Adrenal gland (tissue), 12 donors: ENCODE data around the gene SLC26A4. TPM values are rescaled to one million over a fixed set of nuclear protein-coding genes. Genes with fewer than 3 reads are reported as not detected.
"Not testable (repeated sequence)": the region's sequence is repeated elsewhere in the genome, so short reads cannot be mapped to it uniquely, and the experiment has no call there.

ENCODE experiments used
- DNase-seq, 7 donors: peaks; one replicate each; pipeline ENCODE4 v3.0.0-alpha.2; 2019 to 2020
- H3K27ac ChIP-seq, 5 donors: fragments of 200-600 bp; sonication (generic) in 4 of 5; 1 replicate in 3 of 5; 2 replicates in 2 of 5; pipeline versions ENCODE4 v1.5.1 to v1.8.0; 2016 to 2020; ENCODE audit warnings: mild to moderate bottlenecking in 1 of 5
- H3K27me3 ChIP-seq: fragments of 200-600 bp; 2 replicates; pipeline ENCODE4 v1.8.0; 2021
- H3K36me3 ChIP-seq, 2 donors: fragments of 200-600 bp; replicated peaks in 1 of 2; 1 replicate in 1 of 2; 2 replicates in 1 of 2; pipeline versions ENCODE4 v1.5.1 to v1.8.0; 2018 to 2022
- H3K4me1 ChIP-seq, 2 donors: fragments of 200-600 bp; replicated peaks in 1 of 2; 1 replicate in 1 of 2; 2 replicates in 1 of 2; pipeline versions ENCODE4 v1.5.1 to v1.8.0; 2018 to 2021
- H3K4me3 ChIP-seq, 4 donors: fragments of 200-600 bp; sonication (generic) in 3 of 4; one replicate each; pipeline ENCODE4 v1.5.1; 2016 to 2018
- H3K9me3 ChIP-seq, 3 donors: fragments of 200-600 bp; sonication (generic) in 1 of 3; replicated peaks in 1 of 3; 1 replicate in 2 of 3; 2 replicates in 1 of 3; pipeline versions ENCODE4 v1.5.1 to v1.8.0; 2016 to 2021
- POLR2A ChIP-seq, 2 donors: fragments of 450-650 bp; IDR thresholded peaks; one replicate each; pipeline ENCODE4 v1.6.1; 2017; ENCODE audit warnings: antibody characterized with exemption in 2 of 2, mild to moderate bottlenecking in 2 of 2, moderate library complexity in 1 of 2
- WGBS, 4 donors: extraction: QIAGEN DNeasy Blood & Tissue Kit in 2 of 4; methylation state at CpG; one replicate each; pipeline versions ENCODE4 v1.1.5 to v1.1.7; 2013 to 2017; 5-methylcytosine and 5-hydroxymethylcytosine counted together
- intact Hi-C, 2 donors: fragments of 100-400 bp; cut with DNase I; formaldehyde crosslinking; loops; one replicate each; pipeline versions ENCODE4 v1.14.1 to v1.15.0; 2022 to 2023
- polyA plus RNA-seq, 3 donors: library from polyadenylated mRNA; stranded (reverse); fragments of 200-250 nt in 2 of 3; fragments of 350-450 nt in 1 of 3; fragmentation: Illumina TruSeq in 1 of 3; extraction: RNeasy Lipid Tissue Mini Kit (QIAGEN cat#74804) in 1 of 3; gene quantifications; one replicate each; pipeline ENCODE4 v1.2.3, GENCODE V29; 2013 to 2014
- total RNA-seq, 9 donors: library from RNA; depleted of rRNA in 4 of 9; stranded (reverse); fragments of >200 nt in 4 of 9; fragments of 120-200 nt in 1 of 9; fragmentation: NEBNext Ultra II Directional in 1 of 9; extraction: Animal tissue kit (Norgen Biotek cat#: 25700) in 1 of 9; gene quantifications; one replicate each; pipeline versions ENCODE4 v1.1.0 to v1.2.4, GENCODE V29; 2013 to 2023
- TF ChIP-seq, protein P1 (sequence below), 6 experiments: fragments of 450-650 bp in 4 of 6; fragments of 200-600 bp in 2 of 6; sonication (generic) in 1 of 6; IDR thresholded peaks; 1 replicate in 5 of 6; 2 replicates in 1 of 6; pipeline versions ENCODE4 v1.5.1 to v1.8.0; 2016 to 2021; ENCODE audit warnings: antibody characterized with exemption in 6 of 6, mild to moderate bottlenecking in 2 of 6, moderate library complexity in 1 of 6
- donor health status: healthy with polysubstance abuse.
- donor health status: Bipolar disorder and iron deficiency.
- donor health status: DM: yes; HTN: yes; CAD: no.
- donor health status: DM: no; HTN: no; CAD: no.
- donor health status: DM: no; HTN: no; CAD: no.
- donor health status: DM: yes; HTN: yes; CAD: no.

SLC26A4 gene
- total and polyA plus RNA-seq, 12 donors: 0.06 to 0.78 (median 0.17) TPM; not detected in 1

GRCh38 chr7:107638594-107638993 is 22.0 kb upstream of the SLC26A4 start:
- no peaks in the 10 kb centered on the region for H3K27me3 ChIP-seq
- H3K27ac ChIP-seq: no peak overlapping the region
- H3K9me3 ChIP-seq: no peaks in the 10 kb centered on the region
- no peak overlapping the region for H3K4me3 ChIP-seq
- intact Hi-C loops: no loop called here
- DNase-seq: no peak
- 57 to 89% (median 75%) methylated on average over 1 of the region's 1 CpG for WGBS, 4 donors
- peaks cover 0 to under 1% of the 10 kb centered on the region in 2 donors for H3K4me1 ChIP-seq
- no peaks in the 10 kb centered on the region for H3K36me3 ChIP-seq
- TF ChIP-seq, protein P1, sequence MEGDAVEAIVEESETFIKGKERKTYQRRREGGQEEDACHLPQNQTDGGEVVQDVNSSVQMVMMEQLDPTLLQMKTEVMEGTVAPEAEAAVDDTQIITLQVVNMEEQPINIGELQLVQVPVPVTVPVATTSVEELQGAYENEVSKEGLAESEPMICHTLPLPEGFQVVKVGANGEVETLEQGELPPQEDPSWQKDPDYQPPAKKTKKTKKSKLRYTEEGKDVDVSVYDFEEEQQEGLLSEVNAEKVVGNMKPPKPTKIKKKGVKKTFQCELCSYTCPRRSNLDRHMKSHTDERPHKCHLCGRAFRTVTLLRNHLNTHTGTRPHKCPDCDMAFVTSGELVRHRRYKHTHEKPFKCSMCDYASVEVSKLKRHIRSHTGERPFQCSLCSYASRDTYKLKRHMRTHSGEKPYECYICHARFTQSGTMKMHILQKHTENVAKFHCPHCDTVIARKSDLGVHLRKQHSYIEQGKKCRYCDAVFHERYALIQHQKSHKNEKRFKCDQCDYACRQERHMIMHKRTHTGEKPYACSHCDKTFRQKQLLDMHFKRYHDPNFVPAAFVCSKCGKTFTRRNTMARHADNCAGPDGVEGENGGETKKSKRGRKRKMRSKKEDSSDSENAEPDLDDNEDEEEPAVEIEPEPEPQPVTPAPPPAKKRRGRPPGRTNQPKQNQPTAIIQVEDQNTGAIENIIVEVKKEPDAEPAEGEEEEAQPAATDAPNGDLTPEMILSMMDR (IDR thresholded peaks at IDR 0.05): no peak
- no peak for TF ChIP-seq POLR2A (IDR thresholded peaks at IDR 0.05)

GRCh38 chr7:107639070-107639469 is 21.6 kb upstream of the SLC26A4 start:
- WGBS, 4 donors: 85 to 91% (median 87%) methylated on average over 2 of the region's 2 CpGs
- intact Hi-C loops: not testable (repeated sequence)

DNA sequence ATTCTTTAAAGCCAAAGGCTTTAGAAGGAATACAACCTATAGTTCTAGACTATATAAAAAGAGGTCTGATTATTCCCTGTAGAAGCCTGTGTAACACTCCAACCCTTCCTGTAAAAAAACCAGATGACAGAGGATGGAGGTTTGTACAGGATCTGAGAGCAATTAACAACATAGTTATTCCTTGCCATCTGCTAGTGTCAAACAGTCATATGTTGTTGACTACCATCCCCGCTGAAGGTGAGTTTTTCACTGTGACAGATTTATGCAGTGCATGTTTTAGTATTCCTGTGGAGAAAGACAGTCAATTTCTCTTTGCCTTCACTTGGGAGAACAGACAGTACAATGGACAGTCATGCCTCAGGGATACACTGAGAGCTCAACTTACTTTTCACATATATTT is 19.0 kb upstream of the SLC26A4 start:
- Histone ChIP-seq H3K4me1 (peaks cover 0 to 13% of the 10 kb centered on the region in 2 donors), H3K9me3 (no peaks in the 10 kb centered on the region), H3K27ac (no peak overlapping the region), H3K27me3 (no peaks in the 10 kb centered on the region), H3K4me3 (no peak overlapping the region), H3K36me3 (no peaks in the 10 kb centered on the region)
- DNase-seq: no peak
- intact Hi-C loops: loop anchor here in 1 of 2 donors (10.0 kb wide), 1 partner anchor 1927 kb away; no protein-coding TSS in a partner anchor
- 69 to 83% (median 78%) methylated on average over 1 of the region's 1 CpG for WGBS, 4 donors
- no peak for TF ChIP-seq POLR2A (IDR thresholded peaks at IDR 0.05)
- TF ChIP-seq, protein P1 (IDR thresholded peaks at IDR 0.05): no peak

More at GRCh38 chr7:107639070-107639469, 21.6 kb upstream of the SLC26A4 start:
- not testable (repeated sequence) for H3K4me3 ChIP-seq, H3K36me3 ChIP-seq, H3K4me1 ChIP-seq, DNase-seq, H3K27me3 ChIP-seq, H3K9me3 ChIP-seq, H3K27ac ChIP-seq

- no peak overlapping the region for H3K4me3 ChIP-seq
- H3K27ac ChIP-seq: no peak overlapping the region
- no peaks in the 10 kb centered on the region for H3K27me3 ChIP-seq
- TF ChIP-seq POLR2A (IDR thresholded peaks at IDR 0.05): no peak
- TF ChIP-seq, protein P1 (IDR thresholded peaks at IDR 0.05): no peak
- no peaks in the 10 kb centered on the region for H3K36me3 ChIP-seq
- H3K4me1 ChIP-seq: peaks cover 0 to 13% of the 10 kb centered on the region in 2 donors
- DNase-seq: no peak
- intact Hi-C loops: loop anchor here in 1 of 2 donors (10.0 kb wide), 1 partner anchor 1928 kb away; no protein-coding TSS in a partner anchor
- H3K9me3 ChIP-seq: no peaks in the 10 kb centered on the region
- 71 to 81% (median 75%) methylated on average over 4 of the region's 4 CpGs for WGBS, 4 donors
Measured at GRCh38 chr7:107642501-107642900, 18.1 kb upstream of the SLC26A4 start.

DNA sequence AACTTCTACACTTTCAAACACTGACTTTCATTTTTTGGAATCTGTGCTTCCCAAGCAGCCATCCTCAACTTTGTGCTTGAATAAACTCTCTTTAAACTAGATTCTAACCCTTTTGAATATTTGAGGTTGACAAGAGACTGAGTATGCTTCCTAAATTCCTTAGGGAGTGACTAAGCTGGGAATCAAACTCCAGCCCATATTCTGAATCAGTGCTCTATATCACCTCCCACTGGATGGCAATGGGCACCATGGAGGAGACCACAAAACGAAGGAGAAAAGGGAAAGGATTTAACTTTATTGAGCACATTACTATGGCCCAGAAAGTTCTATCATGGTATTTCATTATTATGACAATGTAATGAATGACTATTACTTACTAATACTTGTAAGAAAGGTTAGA is 17.2 kb upstream of the SLC26A4 start:
- DNase-seq: no peak
- Histone ChIP-seq H3K27ac (no peak overlapping the region), H3K9me3 (no peaks in the 10 kb centered on the region), H3K27me3 (no peaks in the 10 kb centered on the region), H3K4me3 (no peak overlapping the region), H3K36me3 (no peaks in the 10 kb centered on the region), H3K4me1 (peaks cover 0 to 13% of the 10 kb centered on the region in 2 donors)
- intact Hi-C loops: loop anchor here in 1 of 2 donors (10.0 kb wide), 1 partner anchor 1929 kb away; no protein-coding TSS in a partner anchor
- TF ChIP-seq, protein P1 (IDR thresholded peaks at IDR 0.05): no peak
- no peak for TF ChIP-seq POLR2A (IDR thresholded peaks at IDR 0.05)
- 38 to 61% (median 53%) methylated on average over 1 of the region's 1 CpG for WGBS, 4 donors
